NCI-H128 (cell line): ENCODE results near the gene ERV3-1.
"Not testable (repeated sequence)": the region's sequence is repeated elsewhere in the genome, so short reads cannot be mapped to it uniquely, and the experiment has no call there.

Experiments used
- DNase-seq: peaks from one replicate; lab custom pipeline; 2025; ENCODE audit not compliant: unreplicated experiment; lab: John Stamatoyannopoulos, UW

The ERV3-1 gene

GRCh38 chr7:64944667-64945502 is 61.6 kb downstream of the ERV3-1 start:
- DNase-seq: not testable (repeated sequence)
